Measurements from ENCODE around the gene NPR1. TPM values are rescaled to one million over a fixed set of nuclear protein-coding genes. Genes with fewer than 3 reads are reported as not detected.

The NPR1 gene
- total and polyA plus RNA-seq, 2 of the 13 experiments (the other 11 are each of a cell fraction or from before 2014, with no cell fraction given) = not detected

DNA sequence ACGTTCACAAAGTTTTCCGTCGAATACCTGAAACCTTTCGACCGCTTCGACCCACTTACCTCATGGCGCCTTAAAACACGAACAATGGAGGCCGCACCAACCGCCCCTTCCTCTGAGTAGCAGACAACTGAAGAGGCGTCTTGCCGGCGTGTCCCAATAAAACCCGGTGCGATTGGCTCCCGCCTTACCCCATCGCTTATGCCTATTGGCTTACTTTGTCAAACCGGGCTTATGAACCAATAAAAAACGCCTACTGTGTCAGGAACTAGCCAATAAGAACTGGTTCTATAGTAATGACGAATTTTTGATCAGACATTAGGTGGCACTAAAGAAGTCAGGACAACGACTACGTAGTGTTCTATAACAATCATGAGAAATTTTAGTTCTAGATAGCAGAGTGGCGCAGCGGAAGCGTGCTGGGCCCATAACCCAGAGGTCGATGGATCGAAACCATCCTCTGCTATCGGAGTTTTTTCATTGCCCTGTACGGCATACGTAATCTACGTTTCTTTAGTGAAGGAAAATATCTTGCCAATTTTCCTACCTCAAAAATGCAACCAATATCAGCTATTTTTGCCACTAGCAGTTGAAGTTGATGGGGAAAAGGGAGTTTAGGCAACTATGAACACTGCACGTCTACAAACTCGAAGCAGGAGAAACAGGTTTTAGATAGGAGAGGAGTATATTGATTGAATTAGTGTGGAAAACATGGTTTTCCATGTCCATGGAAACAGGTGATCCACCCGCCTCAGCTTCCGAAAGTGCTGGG lies 7.4 kb upstream of the NPR1 start, which contains the start of gene ILF2 (continued):
- TF ChIP-seq, protein P1, sequence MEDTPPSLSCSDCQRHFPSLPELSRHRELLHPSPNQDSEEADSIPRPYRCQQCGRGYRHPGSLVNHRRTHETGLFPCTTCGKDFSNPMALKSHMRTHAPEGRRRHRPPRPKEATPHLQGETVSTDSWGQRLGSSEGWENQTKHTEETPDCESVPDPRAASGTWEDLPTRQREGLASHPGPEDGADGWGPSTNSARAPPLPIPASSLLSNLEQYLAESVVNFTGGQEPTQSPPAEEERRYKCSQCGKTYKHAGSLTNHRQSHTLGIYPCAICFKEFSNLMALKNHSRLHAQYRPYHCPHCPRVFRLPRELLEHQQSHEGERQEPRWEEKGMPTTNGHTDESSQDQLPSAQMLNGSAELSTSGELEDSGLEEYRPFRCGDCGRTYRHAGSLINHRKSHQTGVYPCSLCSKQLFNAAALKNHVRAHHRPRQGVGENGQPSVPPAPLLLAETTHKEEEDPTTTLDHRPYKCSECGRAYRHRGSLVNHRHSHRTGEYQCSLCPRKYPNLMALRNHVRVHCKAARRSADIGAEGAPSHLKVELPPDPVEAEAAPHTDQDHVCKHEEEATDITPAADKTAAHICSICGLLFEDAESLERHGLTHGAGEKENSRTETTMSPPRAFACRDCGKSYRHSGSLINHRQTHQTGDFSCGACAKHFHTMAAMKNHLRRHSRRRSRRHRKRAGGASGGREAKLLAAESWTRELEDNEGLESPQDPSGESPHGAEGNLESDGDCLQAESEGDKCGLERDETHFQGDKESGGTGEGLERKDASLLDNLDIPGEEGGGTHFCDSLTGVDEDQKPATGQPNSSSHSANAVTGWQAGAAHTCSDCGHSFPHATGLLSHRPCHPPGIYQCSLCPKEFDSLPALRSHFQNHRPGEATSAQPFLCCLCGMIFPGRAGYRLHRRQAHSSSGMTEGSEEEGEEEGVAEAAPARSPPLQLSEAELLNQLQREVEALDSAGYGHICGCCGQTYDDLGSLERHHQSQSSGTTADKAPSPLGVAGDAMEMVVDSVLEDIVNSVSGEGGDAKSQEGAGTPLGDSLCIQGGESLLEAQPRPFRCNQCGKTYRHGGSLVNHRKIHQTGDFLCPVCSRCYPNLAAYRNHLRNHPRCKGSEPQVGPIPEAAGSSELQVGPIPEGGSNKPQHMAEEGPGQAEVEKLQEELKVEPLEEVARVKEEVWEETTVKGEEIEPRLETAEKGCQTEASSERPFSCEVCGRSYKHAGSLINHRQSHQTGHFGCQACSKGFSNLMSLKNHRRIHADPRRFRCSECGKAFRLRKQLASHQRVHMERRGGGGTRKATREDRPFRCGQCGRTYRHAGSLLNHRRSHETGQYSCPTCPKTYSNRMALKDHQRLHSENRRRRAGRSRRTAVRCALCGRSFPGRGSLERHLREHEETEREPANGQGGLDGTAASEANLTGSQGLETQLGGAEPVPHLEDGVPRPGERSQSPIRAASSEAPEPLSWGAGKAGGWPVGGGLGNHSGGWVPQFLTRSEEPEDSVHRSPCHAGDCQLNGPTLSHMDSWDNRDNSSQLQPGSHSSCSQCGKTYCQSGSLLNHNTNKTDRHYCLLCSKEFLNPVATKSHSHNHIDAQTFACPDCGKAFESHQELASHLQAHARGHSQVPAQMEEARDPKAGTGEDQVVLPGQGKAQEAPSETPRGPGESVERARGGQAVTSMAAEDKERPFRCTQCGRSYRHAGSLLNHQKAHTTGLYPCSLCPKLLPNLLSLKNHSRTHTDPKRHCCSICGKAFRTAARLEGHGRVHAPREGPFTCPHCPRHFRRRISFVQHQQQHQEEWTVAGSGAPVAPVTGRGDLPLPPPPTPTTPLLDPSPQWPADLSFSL (CRISPR knock-in tag; IDR thresholded peaks at IDR 0.05) = no peak
- TF ChIP-seq TBX3 (IDR thresholded peaks at IDR 0.05; ENCODE audit: borderline replicate concordance) (no peak), SNAPC2 (CRISPR knock-in tag; IDR thresholded peaks at IDR 0.05) (peak; percentile 59; the same call in 1 of the 2 replicates), ZNF766 (CRISPR knock-in tag; IDR thresholded peaks at IDR 0.05; ENCODE audit: borderline replicate concordance) (0 out of 2 replicates have a peak, but pooled peaks have one; percentile 3), ZNF24 (IDR thresholded peaks at IDR 0.05) (peak; percentile 100), EZH2 (conservative IDR thresholded peaks at IDR 0.05; ENCODE audit: low read depth, low read length) (no peak)
- TF ChIP-seq, protein P2, sequence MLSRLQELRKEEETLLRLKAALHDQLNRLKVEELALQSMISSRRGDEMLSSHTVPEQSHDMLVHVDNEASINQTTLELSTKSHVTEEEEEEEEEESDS (CRISPR knock-in tag; IDR thresholded peaks at IDR 0.05; ENCODE audit: borderline replicate concordance) = no peak
- TF ChIP-seq, protein P3, sequence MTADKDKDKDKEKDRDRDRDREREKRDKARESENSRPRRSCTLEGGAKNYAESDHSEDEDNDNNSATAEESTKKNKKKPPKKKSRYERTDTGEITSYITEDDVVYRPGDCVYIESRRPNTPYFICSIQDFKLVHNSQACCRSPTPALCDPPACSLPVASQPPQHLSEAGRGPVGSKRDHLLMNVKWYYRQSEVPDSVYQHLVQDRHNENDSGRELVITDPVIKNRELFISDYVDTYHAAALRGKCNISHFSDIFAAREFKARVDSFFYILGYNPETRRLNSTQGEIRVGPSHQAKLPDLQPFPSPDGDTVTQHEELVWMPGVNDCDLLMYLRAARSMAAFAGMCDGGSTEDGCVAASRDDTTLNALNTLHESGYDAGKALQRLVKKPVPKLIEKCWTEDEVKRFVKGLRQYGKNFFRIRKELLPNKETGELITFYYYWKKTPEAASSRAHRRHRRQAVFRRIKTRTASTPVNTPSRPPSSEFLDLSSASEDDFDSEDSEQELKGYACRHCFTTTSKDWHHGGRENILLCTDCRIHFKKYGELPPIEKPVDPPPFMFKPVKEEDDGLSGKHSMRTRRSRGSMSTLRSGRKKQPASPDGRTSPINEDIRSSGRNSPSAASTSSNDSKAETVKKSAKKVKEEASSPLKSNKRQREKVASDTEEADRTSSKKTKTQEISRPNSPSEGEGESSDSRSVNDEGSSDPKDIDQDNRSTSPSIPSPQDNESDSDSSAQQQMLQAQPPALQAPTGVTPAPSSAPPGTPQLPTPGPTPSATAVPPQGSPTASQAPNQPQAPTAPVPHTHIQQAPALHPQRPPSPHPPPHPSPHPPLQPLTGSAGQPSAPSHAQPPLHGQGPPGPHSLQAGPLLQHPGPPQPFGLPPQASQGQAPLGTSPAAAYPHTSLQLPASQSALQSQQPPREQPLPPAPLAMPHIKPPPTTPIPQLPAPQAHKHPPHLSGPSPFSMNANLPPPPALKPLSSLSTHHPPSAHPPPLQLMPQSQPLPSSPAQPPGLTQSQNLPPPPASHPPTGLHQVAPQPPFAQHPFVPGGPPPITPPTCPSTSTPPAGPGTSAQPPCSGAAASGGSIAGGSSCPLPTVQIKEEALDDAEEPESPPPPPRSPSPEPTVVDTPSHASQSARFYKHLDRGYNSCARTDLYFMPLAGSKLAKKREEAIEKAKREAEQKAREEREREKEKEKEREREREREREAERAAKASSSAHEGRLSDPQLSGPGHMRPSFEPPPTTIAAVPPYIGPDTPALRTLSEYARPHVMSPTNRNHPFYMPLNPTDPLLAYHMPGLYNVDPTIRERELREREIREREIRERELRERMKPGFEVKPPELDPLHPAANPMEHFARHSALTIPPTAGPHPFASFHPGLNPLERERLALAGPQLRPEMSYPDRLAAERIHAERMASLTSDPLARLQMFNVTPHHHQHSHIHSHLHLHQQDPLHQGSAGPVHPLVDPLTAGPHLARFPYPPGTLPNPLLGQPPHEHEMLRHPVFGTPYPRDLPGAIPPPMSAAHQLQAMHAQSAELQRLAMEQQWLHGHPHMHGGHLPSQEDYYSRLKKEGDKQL (CRISPR knock-in tag; IDR thresholded peaks at IDR 0.05; ENCODE audit: low read depth) = no peak
- TF ChIP-seq, protein P4, sequence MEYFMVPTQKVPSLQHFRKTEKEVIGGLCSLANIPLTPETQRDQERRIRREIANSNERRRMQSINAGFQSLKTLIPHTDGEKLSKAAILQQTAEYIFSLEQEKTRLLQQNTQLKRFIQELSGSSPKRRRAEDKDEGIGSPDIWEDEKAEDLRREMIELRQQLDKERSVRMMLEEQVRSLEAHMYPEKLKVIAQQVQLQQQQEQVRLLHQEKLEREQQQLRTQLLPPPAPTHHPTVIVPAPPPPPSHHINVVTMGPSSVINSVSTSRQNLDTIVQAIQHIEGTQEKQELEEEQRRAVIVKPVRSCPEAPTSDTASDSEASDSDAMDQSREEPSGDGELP (IDR thresholded peaks at IDR 0.05; ENCODE audit: borderline replicate concordance, low read depth) = peak; percentile 17; the same call in 1 of the 2 replicates

Measured in HepG2 (cell line).